ENCODE results near the gene SPAG4.

SPAG4 gene

DNA sequence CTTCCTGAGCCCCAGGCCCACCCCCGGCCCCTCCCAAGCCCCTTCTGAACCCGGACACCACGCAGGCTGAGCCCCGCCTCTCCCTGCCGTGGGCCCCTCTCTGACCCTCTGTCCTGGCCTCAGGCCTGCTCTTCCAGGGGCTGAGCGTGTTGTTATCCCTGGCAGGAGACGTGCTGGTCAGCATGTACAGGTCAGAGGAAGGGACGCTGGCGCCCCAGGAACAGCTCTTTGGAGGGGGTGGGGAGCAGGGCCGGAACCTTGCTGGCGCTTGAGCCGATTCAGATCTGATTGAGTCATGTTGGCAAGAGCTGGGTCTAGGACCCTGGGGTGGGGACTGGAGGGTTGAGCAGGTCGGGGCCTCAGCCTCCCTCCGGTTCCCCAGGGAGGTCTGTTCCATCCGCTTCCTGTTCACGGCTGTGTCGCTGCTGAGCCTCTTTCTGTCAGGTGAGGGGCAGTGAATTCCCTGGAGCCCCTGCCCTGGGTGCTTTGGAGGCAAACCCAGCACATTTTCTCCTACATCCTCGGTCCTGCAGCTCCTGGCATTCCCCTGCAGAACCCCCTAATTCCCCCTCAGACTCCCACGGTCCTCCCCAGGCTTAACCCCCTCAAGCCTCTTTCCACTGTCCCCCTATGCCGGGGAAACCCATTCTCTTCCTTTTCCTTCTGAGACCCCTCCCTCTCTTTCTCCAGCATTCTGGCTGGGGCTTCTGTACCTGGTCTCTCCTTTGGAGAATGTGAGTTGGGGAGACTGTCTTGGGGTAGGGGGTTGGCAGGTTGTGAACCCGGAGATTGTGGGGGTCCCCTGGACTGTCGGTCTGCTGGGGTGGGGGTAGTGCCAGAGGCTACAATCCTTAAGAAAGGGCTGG, 2.0 kb downstream of the SPAG4 start:
- peak; percentile 69 to 79 for DNase-seq (ENCODE audit: low read depth in 1 of 2, low spot score in 1 of 2)
- TF ChIP-seq JUND (IDR thresholded peaks at IDR 0.05; ENCODE audit: low read depth), result no peak
- in situ Hi-C loops (cut with HindIII; ENCODE audit: low pct_unique_long_range_greater_than_20kb, low sequenced_read_pairs), result no loop called here

GRCh38 chr20:35618263-35619131, 2.9 kb downstream of the SPAG4 start:
- no peak for TF ChIP-seq JUND (IDR thresholded peaks at IDR 0.05; ENCODE audit: low read depth)
- in situ Hi-C loops (cut with HindIII; ENCODE audit: low pct_unique_long_range_greater_than_20kb, low sequenced_read_pairs), result no loop called here
- DNase-seq (ENCODE audit: low read depth in 1 of 2, low spot score in 1 of 2), result peak in 1 of 2 experiments; percentile 43

GRCh38 chr20:35619196-35620095, 3.8 kb downstream of the SPAG4 start:
- in situ Hi-C loops (cut with HindIII; ENCODE audit: low pct_unique_long_range_greater_than_20kb, low sequenced_read_pairs), result no loop called here
- no peak for TF ChIP-seq JUND (IDR thresholded peaks at IDR 0.05; ENCODE audit: low read depth)
- peak; percentile 91 to 95 for DNase-seq (ENCODE audit: low read depth in 1 of 2, low spot score in 1 of 2)

DNA sequence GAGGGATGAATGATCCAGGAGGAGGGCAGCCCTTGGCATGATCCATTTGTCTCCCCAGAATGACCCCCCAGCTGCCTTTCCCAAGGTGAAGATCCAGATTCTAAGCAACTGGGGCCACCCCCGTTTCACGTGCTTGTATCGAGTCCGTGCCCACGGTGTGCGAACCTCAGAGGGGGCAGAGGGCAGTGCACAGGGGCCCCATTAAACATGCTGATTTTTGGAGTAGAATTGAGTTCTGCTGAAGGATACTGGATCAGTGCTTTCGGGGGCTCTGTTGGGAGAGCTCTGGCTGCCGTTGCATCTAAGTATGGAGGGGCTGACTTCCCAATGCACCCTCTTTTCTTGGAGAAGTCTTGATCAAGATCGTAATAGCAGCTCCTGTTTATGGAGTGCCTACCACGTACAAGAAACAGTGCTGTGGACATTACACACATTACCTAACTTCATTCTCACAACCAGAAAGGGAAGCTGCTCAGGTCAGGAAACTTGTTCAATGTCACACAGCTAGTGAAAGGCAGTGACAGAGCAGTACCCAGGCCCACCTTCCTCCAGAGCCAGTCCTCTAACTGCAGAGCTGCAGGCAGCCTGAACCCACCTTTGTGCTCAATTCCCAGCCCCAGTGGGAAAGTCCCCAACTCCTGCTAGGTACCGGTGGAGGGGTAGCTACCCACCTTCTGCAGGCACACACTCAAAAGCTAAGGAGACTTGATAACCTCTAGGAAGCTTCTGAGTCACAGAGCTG, 5.4 kb downstream of the SPAG4 start:
- in situ Hi-C loops (cut with HindIII; ENCODE audit: low pct_unique_long_range_greater_than_20kb, low sequenced_read_pairs), result no loop called here
- no peak for TF ChIP-seq JUND (IDR thresholded peaks at IDR 0.05; ENCODE audit: low read depth)
- no peak for DNase-seq (ENCODE audit: low read depth in 1 of 2, low spot score in 1 of 2)

- in situ Hi-C loops (cut with HindIII; ENCODE audit: low pct_unique_long_range_greater_than_20kb, low sequenced_read_pairs), result no loop called here
- DNase-seq (ENCODE audit: low read depth in 1 of 2, low spot score in 1 of 2), result no peak
- TF ChIP-seq JUND (IDR thresholded peaks at IDR 0.05; ENCODE audit: low read depth), result no peak
Measured at GRCh38 chr20:35621560-35621946, 5.9 kb downstream of the SPAG4 start.

GRCh38 chr20:35625584-35626385, 10.2 kb downstream of the SPAG4 start:
- no peak for DNase-seq (ENCODE audit: low read depth in 1 of 2, low spot score in 1 of 2)
- TF ChIP-seq JUND (IDR thresholded peaks at IDR 0.05; ENCODE audit: low read depth), result no peak
- in situ Hi-C loops (cut with HindIII; ENCODE audit: low pct_unique_long_range_greater_than_20kb, low sequenced_read_pairs), result no loop called here

GRCh38 chr20:35626386-35627001, 10.9 kb downstream of the SPAG4 start:
- in situ Hi-C loops (cut with HindIII; ENCODE audit: low pct_unique_long_range_greater_than_20kb, low sequenced_read_pairs), result no loop called here
- no peak for TF ChIP-seq JUND (IDR thresholded peaks at IDR 0.05; ENCODE audit: low read depth)
- no peak for DNase-seq (ENCODE audit: low read depth in 1 of 2, low spot score in 1 of 2)

- no peak for TF ChIP-seq JUND (IDR thresholded peaks at IDR 0.05; ENCODE audit: low read depth)
- no peak for DNase-seq (ENCODE audit: low read depth in 1 of 2, low spot score in 1 of 2)
- in situ Hi-C loops (cut with HindIII; ENCODE audit: low pct_unique_long_range_greater_than_20kb, low sequenced_read_pairs), result no loop called here
Measured at GRCh38 chr20:35627121-35627520, 11.5 kb downstream of the SPAG4 start.

DNA sequence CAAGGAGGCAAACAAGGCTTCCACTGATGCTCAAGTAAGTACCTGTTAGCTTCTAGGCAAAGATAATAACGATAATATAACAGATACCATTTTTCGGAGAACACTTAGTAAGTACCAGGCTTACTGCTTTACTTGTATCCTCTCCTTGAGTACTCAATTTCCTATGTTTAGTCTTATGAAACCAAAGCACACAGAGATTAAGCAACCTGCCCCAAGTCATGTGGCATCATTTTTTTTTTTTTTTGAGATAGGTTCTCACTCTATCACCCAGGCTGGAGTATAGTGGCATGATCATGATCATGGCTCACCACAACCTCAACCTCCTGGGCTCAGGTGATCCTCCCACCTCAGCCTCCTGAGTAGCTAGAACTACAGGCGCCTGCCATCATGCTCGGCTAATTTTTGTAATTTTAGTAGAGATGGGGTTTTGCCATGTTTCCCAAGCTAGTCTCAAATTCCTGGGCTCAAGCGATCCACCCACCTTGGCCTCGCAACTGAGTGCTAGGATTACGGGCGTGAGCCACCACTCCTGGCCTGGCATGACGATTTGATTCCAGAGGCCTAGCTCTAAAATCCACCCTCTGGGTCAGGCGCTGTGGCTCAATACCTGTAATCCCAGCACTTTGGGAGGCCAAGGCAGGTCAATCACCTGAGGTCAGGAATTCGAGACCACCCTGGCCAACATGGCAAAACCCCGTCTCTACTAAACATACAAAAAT, 14.0 kb downstream of the SPAG4 start:
- in situ Hi-C loops (cut with HindIII; ENCODE audit: low pct_unique_long_range_greater_than_20kb, low sequenced_read_pairs), result no loop called here
- no peak for TF ChIP-seq JUND (IDR thresholded peaks at IDR 0.05; ENCODE audit: low read depth)
- DNase-seq (ENCODE audit: low read depth in 1 of 2, low spot score in 1 of 2), result no peak

GRCh38 chr20:35630636-35631035, 15.0 kb downstream of the SPAG4 start:
- in situ Hi-C loops (cut with HindIII; ENCODE audit: low pct_unique_long_range_greater_than_20kb, low sequenced_read_pairs), result no loop called here
- no peak for TF ChIP-seq JUND (IDR thresholded peaks at IDR 0.05; ENCODE audit: low read depth)
- DNase-seq (ENCODE audit: low read depth in 1 of 2, low spot score in 1 of 2), result no peak

Measured in T47D (cell line).